CD14-positive monocyte (primary cell): ENCODE results near the gene TNRC6A. TPM values are rescaled to one million over a fixed set of nuclear protein-coding genes. Genes with fewer than 3 reads are reported as not detected.

Source experiments
- DNase-seq, 3 donors: peaks; one replicate each; pipeline ENCODE4 v3.0.0-alpha.2; 2011 to 2022
- H2AFZ ChIP-seq: 2 replicates; pipeline ENCODE4 v1.6.0; 2012; ENCODE audit warnings: mild to moderate bottlenecking, low read depth, low read length, inconsistent platforms; ENCODE audit not compliant: insufficient read depth, poor library complexity, severe bottlenecking
- H3K27ac ChIP-seq, 2 donors: 1 replicate in 1 of 2; 2 replicates in 1 of 2; pipeline ENCODE4 v1.5.1; 2012 to 2013; ENCODE audit warnings: low read length in 2 of 2, control low read depth in 1 of 2, inconsistent platforms in 1 of 2, low read depth in 1 of 2, mild to moderate bottlenecking in 1 of 2
- H3K27me3 ChIP-seq, 2 donors: one replicate each; pipeline versions ENCODE4 v1.6.0 to v1.6.1; 2011 to 2013; ENCODE audit warnings: low read length in 2 of 2; ENCODE audit not compliant: control insufficient read depth in 2 of 2, insufficient read depth in 2 of 2
- H3K36me3 ChIP-seq, 2 donors: replicated peaks in 1 of 2; 1 replicate in 1 of 2; 2 replicates in 1 of 2; pipeline versions ENCODE4 v1.5.1 to v1.6.1; 2012 to 2013; ENCODE audit warnings: low read length in 2 of 2, control low read depth in 1 of 2, inconsistent platforms in 1 of 2, mild to moderate bottlenecking in 1 of 2; ENCODE audit not compliant: insufficient read depth in 2 of 2, control insufficient read depth in 1 of 2
- H3K4me1 ChIP-seq, 2 donors: 1 replicate in 1 of 2; 2 replicates in 1 of 2; pipeline versions ENCODE4 v1.5.1 to v1.6.1; 2012 to 2013; ENCODE audit warnings: low read length in 2 of 2, control low read depth in 1 of 2, inconsistent platforms in 1 of 2, mild to moderate bottlenecking in 1 of 2, moderate library complexity in 1 of 2; ENCODE audit not compliant: insufficient read depth in 2 of 2, control insufficient read depth in 1 of 2
- H3K4me2 ChIP-seq: replicated peaks from 2 replicates; pipeline ENCODE3; 2012; ENCODE audit warnings: low read length, moderate library complexity, mild to moderate bottlenecking; ENCODE audit not compliant: poor library complexity, severe bottlenecking; ENCODE audit errors: extremely low read depth
- H3K4me3 ChIP-seq, 3 experiments: fragments of 200-600 bp in 1 of 3; sonication (generic) in 1 of 3; replicated peaks in 1 of 3; 1 replicate in 2 of 3; 2 replicates in 1 of 3; pipeline ENCODE4 v1.5.1; 2011 to 2013; ENCODE audit warnings: low read length in 3 of 3, mild to moderate bottlenecking in 3 of 3, control low read depth in 2 of 3, low read depth in 2 of 3, inconsistent platforms in 1 of 3, moderate library complexity in 1 of 3
- H3K79me2 ChIP-seq: 2 replicates; pipeline ENCODE4 v1.6.0; 2012; ENCODE audit warnings: mild to moderate bottlenecking, control low read depth, inconsistent platforms, low read length, moderate library complexity; ENCODE audit not compliant: insufficient read depth
- H3K9ac ChIP-seq: 2 replicates; pipeline ENCODE4 v1.6.0; 2017; ENCODE audit warnings: low read length, mild to moderate bottlenecking; ENCODE audit not compliant: insufficient read depth, poor library complexity, severe bottlenecking
- H3K9me3 ChIP-seq, 2 donors: replicated peaks in 1 of 2; 1 replicate in 1 of 2; 2 replicates in 1 of 2; pipeline versions ENCODE4 v1.5.1 to v1.6.1; 2012 to 2013; ENCODE audit warnings: low read length in 2 of 2, control low read depth in 1 of 2; ENCODE audit not compliant: control insufficient read depth in 1 of 2, insufficient read depth in 1 of 2
- H4K20me1 ChIP-seq: 2 replicates; pipeline ENCODE4 v1.6.0; 2012; ENCODE audit warnings: mild to moderate bottlenecking, low read length, control low read depth, moderate library complexity; ENCODE audit not compliant: insufficient read depth
- H3K27ac Mint-ChIP-seq, 7 donors: one replicate each; pipeline ENCODE4 v1.8.0; 2020; ENCODE audit warnings: mild to moderate bottlenecking in 7 of 7, mixed read lengths in 7 of 7, moderate library complexity in 6 of 7, inconsistent platforms in 2 of 7
- H3K27me3 Mint-ChIP-seq, 3 donors: one replicate each; pipeline ENCODE4 v1.8.0; 2021 to 2022; ENCODE audit warnings: low read depth in 3 of 3, mild to moderate bottlenecking in 3 of 3, mixed read lengths in 3 of 3, moderate library complexity in 3 of 3, inconsistent platforms in 1 of 3
- H3K36me3 Mint-ChIP-seq, 2 donors: one replicate each; pipeline ENCODE4 v1.8.0; 2020; ENCODE audit warnings: mixed read lengths in 2 of 2, inconsistent platforms in 1 of 2, mild to moderate bottlenecking in 1 of 2
- H3K4me1 Mint-ChIP-seq: one replicate; pipeline ENCODE4 v1.8.0; 2020; ENCODE audit warnings: mild to moderate bottlenecking, mixed read lengths
- H3K4me3 Mint-ChIP-seq, 2 donors: one replicate each; pipeline ENCODE4 v1.8.0; 2020; ENCODE audit warnings: mild to moderate bottlenecking in 2 of 2, mixed read lengths in 2 of 2, moderate library complexity in 1 of 2
- H3K9me3 Mint-ChIP-seq, 7 donors: one replicate each; pipeline ENCODE4 v1.8.0; 2020 to 2022; ENCODE audit warnings: mixed read lengths in 7 of 7, mild to moderate bottlenecking in 6 of 7, moderate library complexity in 6 of 7, inconsistent platforms in 2 of 7
- WGBS: methylation state at CpG from one replicate; pipeline ENCODE4 v1.1.5; 2013; ENCODE audit warnings: missing lambda C conversion rate; ENCODE audit not compliant: insufficient coverage; 5-methylcytosine and 5-hydroxymethylcytosine counted together
- intact Hi-C, 2 donors: fragments of 100-400 bp; cut with micrococcal nuclease; formaldehyde crosslinking; loops; one replicate each; pipeline versions ENCODE4 v1.15.0 to v1.15.1; 2023
- polyA plus RNA-seq, 3 donors: library from polyadenylated mRNA; depleted of rRNA in 1 of 3; unstranded in 2 of 3; stranded (reverse) in 1 of 3; fragments of 300-500 nt in 2 of 3; fragments of >200 nt in 1 of 3; fragmentation: Illumina TruSeq in 2 of 3; gene quantifications; 1 replicate in 2 of 3; 2 replicates in 1 of 3; pipeline ENCODE4 v1.2.3, GENCODE V29; 2012 to 2021
- TF ChIP-seq, protein P1 (sequence below): fragments of 200-600 bp; IDR thresholded peaks from one replicate; pipeline ENCODE4 v1.8.0; 2022; ENCODE audit warnings: antibody characterized with exemption, mild to moderate bottlenecking

Gene TNRC6A
- polyA plus RNA-seq, 3 donors, result 3.3 to 36.1 (median 4.0) TPM

DNA sequence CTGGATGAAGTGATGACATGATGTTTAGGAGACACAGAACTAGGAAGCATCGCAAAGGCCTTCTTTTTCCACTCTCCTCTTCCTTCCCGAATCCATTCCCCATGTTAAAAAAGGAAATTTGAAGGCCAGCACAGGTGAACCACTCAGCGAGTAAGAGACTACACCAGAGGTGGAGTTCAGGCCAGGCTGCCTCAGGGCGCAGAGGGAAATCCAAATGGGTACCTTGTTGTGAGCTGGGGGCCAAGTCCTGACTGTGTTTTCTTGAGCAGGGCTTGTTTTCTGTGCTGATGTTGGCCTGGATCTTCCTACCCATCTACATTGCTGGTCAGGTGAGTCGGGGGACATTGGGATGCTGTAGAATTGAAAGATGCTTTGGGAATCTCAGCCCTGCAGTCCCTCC, 142.4 kb downstream of the TNRC6A start:
- TF ChIP-seq, protein P1, sequence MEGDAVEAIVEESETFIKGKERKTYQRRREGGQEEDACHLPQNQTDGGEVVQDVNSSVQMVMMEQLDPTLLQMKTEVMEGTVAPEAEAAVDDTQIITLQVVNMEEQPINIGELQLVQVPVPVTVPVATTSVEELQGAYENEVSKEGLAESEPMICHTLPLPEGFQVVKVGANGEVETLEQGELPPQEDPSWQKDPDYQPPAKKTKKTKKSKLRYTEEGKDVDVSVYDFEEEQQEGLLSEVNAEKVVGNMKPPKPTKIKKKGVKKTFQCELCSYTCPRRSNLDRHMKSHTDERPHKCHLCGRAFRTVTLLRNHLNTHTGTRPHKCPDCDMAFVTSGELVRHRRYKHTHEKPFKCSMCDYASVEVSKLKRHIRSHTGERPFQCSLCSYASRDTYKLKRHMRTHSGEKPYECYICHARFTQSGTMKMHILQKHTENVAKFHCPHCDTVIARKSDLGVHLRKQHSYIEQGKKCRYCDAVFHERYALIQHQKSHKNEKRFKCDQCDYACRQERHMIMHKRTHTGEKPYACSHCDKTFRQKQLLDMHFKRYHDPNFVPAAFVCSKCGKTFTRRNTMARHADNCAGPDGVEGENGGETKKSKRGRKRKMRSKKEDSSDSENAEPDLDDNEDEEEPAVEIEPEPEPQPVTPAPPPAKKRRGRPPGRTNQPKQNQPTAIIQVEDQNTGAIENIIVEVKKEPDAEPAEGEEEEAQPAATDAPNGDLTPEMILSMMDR, result no peak
- H3K4me1 Mint-ChIP-seq, result no peaks in the 10 kb centered on the region

DNA sequence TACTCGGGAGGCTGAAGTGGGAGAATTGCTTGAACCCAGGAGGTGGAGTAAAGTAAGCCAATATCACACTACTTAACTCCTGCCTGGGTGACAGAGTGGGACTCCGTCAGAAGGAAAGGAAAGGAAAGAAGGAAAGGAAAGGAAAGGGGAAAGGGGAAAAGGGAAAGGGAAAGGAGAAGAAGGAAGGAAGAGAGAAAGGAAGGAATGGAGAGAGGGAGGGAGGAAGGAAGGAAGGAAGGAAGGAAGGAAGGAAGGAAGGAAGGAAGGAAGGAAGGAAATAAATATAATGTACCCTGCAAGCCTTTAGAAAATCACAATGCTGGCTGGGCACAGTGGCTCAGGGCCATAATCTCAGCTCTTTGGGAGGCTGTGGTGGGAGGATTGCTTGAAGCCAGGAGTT, 143.6 kb downstream of the TNRC6A start:
- H3K9me3 ChIP-seq, result no peaks in the 10 kb centered on the region
- H3K36me3 Mint-ChIP-seq, result no peaks in the 10 kb centered on the region
- H4K20me1 ChIP-seq, result no peaks in the 10 kb centered on the region
- no peaks in the 10 kb centered on the region for H3K36me3 ChIP-seq
- peaks cover 0 to 3% (median 0%) of the 10 kb centered on the region in 7 donors for H3K9me3 Mint-ChIP-seq
- H3K79me2 ChIP-seq, result no peaks in the 10 kb centered on the region
- H3K4me1 Mint-ChIP-seq, result no peaks in the 10 kb centered on the region
- no peaks in the 10 kb centered on the region for H3K27me3 ChIP-seq
- no peak overlapping the region for H3K4me3 ChIP-seq
- TF ChIP-seq, protein P1, result no peak
- no peak overlapping the region for H3K4me2 ChIP-seq
- H3K27ac Mint-ChIP-seq, result no peak overlapping the region
- DNase-seq, result no peak
- H3K9ac ChIP-seq, result no peak overlapping the region
- peaks cover 3 to 13% (median 3%) of the 10 kb centered on the region in 3 donors for H3K27me3 Mint-ChIP-seq
- H3K4me3 Mint-ChIP-seq, result no peak overlapping the region
- intact Hi-C loops, result no loop called here
- 80% methylated on average over 1 of the region's 2 CpGs for WGBS
- no peak overlapping the region for H2AFZ ChIP-seq
- no peak overlapping the region for H3K27ac ChIP-seq
- H3K4me1 ChIP-seq, result no peaks in the 10 kb centered on the region

More for the DNA sequence above, 142.4 kb downstream of the TNRC6A start:
- no peak overlapping the region for H3K27ac ChIP-seq
- peaks cover 3 to 18% (median 3%) of the 10 kb centered on the region in 3 donors for H3K27me3 Mint-ChIP-seq
- H3K36me3 Mint-ChIP-seq, result no peaks in the 10 kb centered on the region
- H3K4me3 ChIP-seq, result no peak overlapping the region
- WGBS, result 80% methylated on average over 1 of the region's 5 CpGs
- no peak overlapping the region for H3K27ac Mint-ChIP-seq
- no peaks in the 10 kb centered on the region for H3K36me3 ChIP-seq
- no peaks in the 10 kb centered on the region for H3K4me1 ChIP-seq
- H3K9ac ChIP-seq, result no peak overlapping the region
- H3K9me3 Mint-ChIP-seq, result peaks cover 0 to 3% (median 0%) of the 10 kb centered on the region in 7 donors
- intact Hi-C loops, result no loop called here
- no peaks in the 10 kb centered on the region for H4K20me1 ChIP-seq
- no peak for DNase-seq
- H3K27me3 ChIP-seq, result no peaks in the 10 kb centered on the region
- no peak overlapping the region for H3K4me2 ChIP-seq
- no peak overlapping the region for H3K4me3 Mint-ChIP-seq
- H3K79me2 ChIP-seq, result no peaks in the 10 kb centered on the region
- no peak overlapping the region for H2AFZ ChIP-seq
- H3K9me3 ChIP-seq, result no peaks in the 10 kb centered on the region
